Activated CD8-positive, alpha-beta T cell treated with anti-CD3 and anti-CD28 coated beads, Interleukin-2, amount 10 ng/mL, durations not matched to agents 7 days and 5 days (primary cell): ENCODE results near the gene DCAF10. TPM values are rescaled to one million over a fixed set of nuclear protein-coding genes. Genes with fewer than 3 reads are reported as not detected.
"Not testable (repeated sequence)": the region's sequence is repeated elsewhere in the genome, so short reads cannot be mapped to it uniquely, and the experiment has no call there.

Experiments
- ATAC-seq: fragments of 150-1000 bp; cut with Tn5 transposase; one replicate; pipeline ENCODE4 v1.10.0; 2021; ENCODE audit warnings: moderate library complexity
- CTCF ChIA-PET: fragments of 350-600 bp; sonication (Branson Sonifier 250); formaldehyde crosslinking; loops from one replicate; lab custom pipeline; 2021; ENCODE audit warnings: antibody characterized with exemption; lab: Charles Lee
- POLR2A ChIA-PET: fragments of 350-600 bp; sonication (Branson Sonifier 250); formaldehyde crosslinking; loops from one replicate; lab custom pipeline; 2021; ENCODE audit warnings: antibody characterized with exemption; lab: Charles Lee
- DNase-seq: peaks from one replicate; pipeline ENCODE4 v3.0.0-alpha.2; 2020
- H3K27ac Mint-ChIP-seq: one replicate; pipeline ENCODE4 v1.8.0; 2021; ENCODE audit warnings: mild to moderate bottlenecking, mixed read lengths
- H3K27me3 Mint-ChIP-seq: one replicate; pipeline ENCODE4 v1.8.0; 2021; ENCODE audit warnings: low read depth, mixed read lengths
- H3K36me3 Mint-ChIP-seq: one replicate; pipeline ENCODE4 v1.8.0; 2021; ENCODE audit warnings: low read depth, mixed read lengths
- H3K4me1 Mint-ChIP-seq: one replicate; pipeline ENCODE4 v1.8.0; 2021; ENCODE audit warnings: low read depth, mixed read lengths
- H3K4me3 Mint-ChIP-seq: one replicate; pipeline ENCODE4 v1.8.0; 2021; ENCODE audit warnings: mild to moderate bottlenecking, mixed read lengths
- H3K9me3 Mint-ChIP-seq: one replicate; pipeline ENCODE4 v1.8.0; 2022; ENCODE audit warnings: mixed read lengths; ENCODE audit not compliant: insufficient read depth
- total RNA-seq, 2 experiments: library from RNA; stranded (reverse); gene quantifications; one replicate each; pipeline ENCODE4 v1.2.3, GENCODE V29; 2021

The DCAF10 gene
- total RNA-seq, 2 experiments from 2014 or later: 19.7 to 21.2 TPM

DNA sequence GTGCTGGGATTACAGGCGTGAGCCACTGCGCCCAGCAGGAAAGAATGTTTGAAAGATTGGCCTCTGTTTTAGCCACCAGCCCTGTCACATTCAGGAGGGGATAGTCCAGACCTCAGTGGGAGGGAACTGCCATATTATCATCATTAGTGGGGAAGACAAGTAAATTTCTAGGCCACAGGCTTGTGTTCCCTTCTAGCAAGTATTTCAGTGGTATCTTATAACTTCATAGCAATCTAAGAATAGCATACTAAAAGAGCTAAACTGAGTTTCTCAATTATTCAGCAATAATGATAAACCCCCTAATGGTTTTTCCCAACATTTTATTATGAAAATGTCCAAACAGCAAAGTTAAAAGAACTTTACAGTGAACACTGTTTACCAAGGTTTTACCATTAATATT, 73.4 kb downstream of the DCAF10 start:
- DNase-seq (no peak), ATAC-seq (no peak)
- H3K9me3 Mint-ChIP-seq: no peaks in the 10 kb centered on the region
- no peaks in the 10 kb centered on the region for H3K4me1 Mint-ChIP-seq
- no peaks in the 10 kb centered on the region for H3K27me3 Mint-ChIP-seq
- no peak overlapping the region for H3K4me3 Mint-ChIP-seq
- peaks cover 14% of the 10 kb centered on the region for H3K36me3 Mint-ChIP-seq
- POLR2A ChIA-PET: no interaction called here
- CTCF ChIA-PET: no interaction called here
- H3K27ac Mint-ChIP-seq: no peak overlapping the region

DNA sequence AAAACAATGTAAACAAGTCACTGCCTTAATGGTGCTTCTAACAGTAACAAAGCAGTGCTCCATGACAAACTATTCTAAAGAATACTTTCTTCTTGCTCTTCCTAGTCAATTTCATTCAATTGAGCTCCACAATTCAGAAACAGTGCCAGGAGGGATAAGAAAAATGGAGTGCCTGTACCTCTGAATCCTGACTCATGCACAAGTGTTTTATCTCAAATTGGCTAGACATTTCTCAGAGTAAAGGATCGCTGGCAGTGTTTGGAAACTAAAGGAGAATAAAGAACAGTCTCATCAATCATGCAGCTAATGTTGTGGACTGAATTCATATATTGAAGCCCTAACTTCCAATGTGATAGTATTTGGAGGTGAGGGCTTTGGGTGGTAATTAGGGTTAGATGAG, 75.8 kb downstream of the DCAF10 start:
- Mint-ChIP-seq H3K4me1 (no peaks in the 10 kb centered on the region), H3K9me3 (no peaks in the 10 kb centered on the region), H3K27me3 (no peaks in the 10 kb centered on the region), H3K4me3 (no peak overlapping the region), H3K36me3 (peaks cover 24% of the 10 kb centered on the region), H3K27ac (no peak overlapping the region)
- ChIA-PET CTCF (no interaction called here), POLR2A (no interaction called here)
- DNase-seq (no peak), ATAC-seq (no peak)

GRCh38 chr9:37880916-37881479, 80.4 kb downstream of the DCAF10 start:
- H3K27me3 Mint-ChIP-seq: no peaks in the 10 kb centered on the region
- no peak overlapping the region for H3K4me3 Mint-ChIP-seq
- peaks cover 8% of the 10 kb centered on the region for H3K4me1 Mint-ChIP-seq
- CTCF ChIA-PET: no interaction called here
- no peak for ATAC-seq
- POLR2A ChIA-PET: interaction anchor here (0.6 kb wide), 1 partner anchor 379 kb away, joined by 3 read pairs; no protein-coding TSS in a partner anchor
- H3K9me3 Mint-ChIP-seq: no peaks in the 10 kb centered on the region
- no peak overlapping the region for H3K27ac Mint-ChIP-seq
- H3K36me3 Mint-ChIP-seq: peaks cover 38% of the 10 kb centered on the region
- no peak for DNase-seq

GRCh38 chr9:37887977-37888583, 87.5 kb downstream of the DCAF10 start:
- H3K36me3 Mint-ChIP-seq: peaks cover 47% of the 10 kb centered on the region
- H3K27me3 Mint-ChIP-seq, POLR2A ChIA-PET, H3K4me1 Mint-ChIP-seq, DNase-seq, H3K27ac Mint-ChIP-seq, CTCF ChIA-PET, H3K4me3 Mint-ChIP-seq, ATAC-seq, H3K9me3 Mint-ChIP-seq: not testable (repeated sequence)

- no peak overlapping the region for H3K4me3 Mint-ChIP-seq
- no peak overlapping the region for H3K27ac Mint-ChIP-seq
- peaks cover 6% of the 10 kb centered on the region for H3K4me1 Mint-ChIP-seq
- peaks cover 58% of the 10 kb centered on the region for H3K36me3 Mint-ChIP-seq
- ChIA-PET POLR2A (no interaction called here), CTCF (interaction anchor here (1.4 kb wide), 1 partner anchor 12 kb away, joined by 3 read pairs; no protein-coding TSS in a partner anchor)
- H3K27me3 Mint-ChIP-seq: no peaks in the 10 kb centered on the region
- H3K9me3 Mint-ChIP-seq: no peaks in the 10 kb centered on the region
- DNase-seq (no peak), ATAC-seq (no peak)
These were observed 88.9 kb downstream of the DCAF10 start for GRCh38 chr9:37889536-37889935.

DNA sequence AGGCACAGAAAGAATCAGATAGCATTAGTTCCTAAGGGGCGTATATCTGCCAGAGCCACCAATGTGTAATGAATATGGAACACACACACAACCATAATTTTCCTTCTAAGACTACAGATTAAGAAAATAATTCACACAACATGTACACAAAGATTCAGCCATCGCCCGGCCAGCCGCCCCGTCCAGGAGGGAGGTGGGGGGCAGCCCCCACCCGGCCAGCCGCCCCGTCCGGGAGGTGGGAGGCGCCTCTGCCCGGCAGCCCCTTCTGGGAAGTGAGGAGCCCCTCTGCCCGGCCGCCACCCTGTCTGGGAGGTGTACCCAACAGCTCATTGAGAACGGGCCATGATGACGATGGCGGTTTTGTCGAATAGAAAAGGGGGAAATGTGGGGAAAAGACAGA, 90.4 kb downstream of the DCAF10 start:
- CTCF ChIA-PET, DNase-seq, H3K9me3 Mint-ChIP-seq, H3K4me1 Mint-ChIP-seq, H3K4me3 Mint-ChIP-seq, POLR2A ChIA-PET, H3K27ac Mint-ChIP-seq, H3K27me3 Mint-ChIP-seq, ATAC-seq: not testable (repeated sequence)
- peaks cover 56% of the 10 kb centered on the region for H3K36me3 Mint-ChIP-seq

DNA sequence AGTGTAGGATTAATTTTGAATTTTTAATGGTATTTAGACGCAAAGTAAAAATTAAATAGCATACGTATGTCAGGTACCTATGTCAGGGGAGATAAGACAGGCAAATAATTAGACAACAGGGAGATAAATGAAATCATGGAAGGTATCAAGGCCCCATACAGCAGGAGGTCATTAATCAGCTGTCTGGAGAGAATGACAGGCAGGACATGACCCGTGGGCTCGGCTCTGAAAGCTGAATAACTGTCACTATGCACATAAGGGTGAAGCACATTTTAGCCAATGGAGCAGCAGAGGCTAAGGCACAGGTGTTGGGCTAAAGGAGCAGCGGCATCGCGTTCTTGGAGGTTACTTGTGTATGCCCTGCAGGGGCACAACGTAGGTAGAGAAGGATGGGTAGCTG, 91.5 kb downstream of the DCAF10 start:
- ATAC-seq (no peak), DNase-seq (no peak)
- Mint-ChIP-seq H3K9me3 (no peaks in the 10 kb centered on the region), H3K36me3 (peaks cover 61% of the 10 kb centered on the region), H3K27me3 (no peaks in the 10 kb centered on the region), H3K27ac (no peak overlapping the region), H3K4me3 (no peak overlapping the region), H3K4me1 (no peaks in the 10 kb centered on the region)
- CTCF ChIA-PET: interaction anchor here (1.4 kb wide), 1 partner anchor 11 kb away, joined by 7 read pairs; no protein-coding TSS in a partner anchor
- POLR2A ChIA-PET: no interaction called here

- Mint-ChIP-seq H3K9me3 (no peaks in the 10 kb centered on the region), H3K36me3 (peaks cover 41% of the 10 kb centered on the region)
- POLR2A ChIA-PET: no interaction called here
These were observed 97.1 kb downstream of the DCAF10 start for GRCh38 chr9:37897665-37898064.

DNA sequence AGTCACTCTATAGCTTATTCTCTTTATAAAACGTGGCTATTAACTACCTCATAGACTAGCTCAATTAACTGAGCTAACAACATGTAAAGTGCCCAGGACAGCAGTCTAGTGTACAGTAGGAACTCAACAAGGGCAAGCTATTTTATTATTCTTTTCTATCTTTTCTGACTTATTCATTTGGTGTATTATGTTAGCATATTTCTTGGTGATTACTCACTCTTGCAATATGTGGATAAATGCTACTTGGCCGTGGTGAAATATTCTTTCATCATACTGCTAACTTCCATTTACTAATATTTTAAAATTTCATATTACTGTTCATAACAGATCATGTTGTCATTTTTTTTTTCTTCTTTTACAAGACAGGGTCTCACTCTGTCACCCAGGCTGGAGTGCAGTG, 98.4 kb downstream of the DCAF10 start:
- H3K27ac Mint-ChIP-seq: no peak overlapping the region
- ChIA-PET CTCF (interaction anchor here (1.0 kb wide), 1 partner anchor 9 kb away, joined by 3 read pairs; no protein-coding TSS in a partner anchor), POLR2A (interaction anchor here (0.6 to 1.1 kb wide), 2 partner anchors 9 to 39 kb away, joined by 3 read pairs; no protein-coding TSS in a partner anchor)
- no peak overlapping the region for H3K4me3 Mint-ChIP-seq
- ATAC-seq (no peak), DNase-seq (no peak)
- peaks cover 24% of the 10 kb centered on the region for H3K4me1 Mint-ChIP-seq
- peaks cover 31% of the 10 kb centered on the region for H3K36me3 Mint-ChIP-seq
- H3K27me3 Mint-ChIP-seq: no peaks in the 10 kb centered on the region
- H3K9me3 Mint-ChIP-seq: no peaks in the 10 kb centered on the region

More at GRCh38 chr9:37897665-37898064, 97.1 kb downstream of the DCAF10 start:
- no peaks in the 10 kb centered on the region for H3K27me3 Mint-ChIP-seq
- ATAC-seq: no peak
- CTCF ChIA-PET: interaction anchor here (1.0 kb wide), 1 partner anchor 16 kb away, joined by 3 read pairs; no protein-coding TSS in a partner anchor
- H3K4me3 Mint-ChIP-seq: no peak overlapping the region
- peaks cover 20% of the 10 kb centered on the region for H3K4me1 Mint-ChIP-seq
- DNase-seq: no peak
- no peak overlapping the region for H3K27ac Mint-ChIP-seq

DNA sequence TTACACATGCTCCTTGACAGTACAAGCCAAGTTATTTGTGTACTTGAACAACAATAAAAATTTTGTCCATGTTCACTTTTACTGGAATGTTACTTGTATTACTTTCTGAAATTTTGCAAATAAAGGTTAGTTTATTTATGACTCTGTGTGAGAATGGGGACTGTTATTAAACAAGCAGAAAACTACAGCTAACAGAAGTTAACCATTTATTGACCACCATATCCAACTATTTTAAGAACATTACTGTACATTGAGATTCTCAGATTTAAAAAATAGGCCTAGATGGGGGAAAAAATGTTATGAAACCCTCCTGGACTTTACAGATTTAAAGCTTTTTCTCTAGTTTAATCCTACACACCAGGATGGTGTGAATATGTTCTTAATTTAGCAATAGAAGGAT, 101.5 kb downstream of the DCAF10 start:
- H3K27me3 Mint-ChIP-seq: no peaks in the 10 kb centered on the region
- no peak overlapping the region for H3K27ac Mint-ChIP-seq
- no peak for ATAC-seq
- no peaks in the 10 kb centered on the region for H3K9me3 Mint-ChIP-seq
- ChIA-PET POLR2A (interaction anchor here (0.5 kb wide), 1 partner anchor 76 kb away, joined by 3 read pairs; no protein-coding TSS in a partner anchor), CTCF (interaction anchor here (1.0 to 2.9 kb wide), 6 partner anchors 12 to 310 kb away, joined by 3 to 14 read pairs (median 4); partner anchors contain the start of gene TOMM5)
- peaks cover 36% of the 10 kb centered on the region for H3K4me1 Mint-ChIP-seq
- DNase-seq: no peak
- H3K36me3 Mint-ChIP-seq: peaks cover 13% of the 10 kb centered on the region
- H3K4me3 Mint-ChIP-seq: no peak overlapping the region

DNA sequence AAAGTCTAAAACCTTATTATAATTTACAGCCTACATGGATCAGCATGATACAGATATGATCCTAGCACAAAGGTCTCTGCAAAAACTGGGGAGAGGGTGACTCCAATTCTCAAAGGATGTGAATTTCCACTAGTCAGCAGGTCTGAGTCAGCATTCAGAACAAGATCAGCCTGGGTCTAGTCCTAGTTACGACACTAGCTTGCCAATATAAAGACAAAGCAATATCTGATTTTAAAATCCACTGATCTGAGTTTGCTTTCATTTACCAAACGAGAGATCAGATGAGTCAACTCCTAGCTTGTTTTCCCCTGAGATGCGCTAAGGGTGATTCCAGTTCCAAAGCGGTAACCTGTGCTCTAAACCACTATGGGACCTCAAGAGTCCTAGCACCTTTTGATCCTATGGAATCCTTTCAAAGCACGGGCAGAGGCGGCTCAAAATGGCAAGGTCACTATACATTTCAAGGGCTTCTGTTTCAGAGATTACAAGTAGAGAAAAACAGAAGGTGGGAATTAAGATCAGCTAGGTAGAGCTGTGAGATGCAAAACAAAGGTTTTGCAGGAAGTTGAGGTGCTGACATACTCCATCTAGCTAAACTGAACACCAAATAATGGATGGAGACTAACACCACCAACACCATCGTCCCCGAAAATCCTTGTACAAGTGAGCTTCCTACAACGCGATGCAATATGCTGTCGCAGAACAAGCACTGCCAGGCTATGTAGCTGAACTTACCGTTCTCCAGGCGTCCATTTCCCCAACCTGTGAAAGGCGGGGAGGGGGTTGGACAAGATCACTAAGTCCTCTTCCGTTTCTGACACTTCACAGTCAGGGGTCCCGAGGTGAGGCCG, 102.4 kb downstream of the DCAF10 start:
- Mint-ChIP-seq H3K4me1 (peaks cover 32% of the 10 kb centered on the region), H3K27ac (peak overlapping the region; percentile 92), H3K4me3 (peak overlapping the region; percentile 87), H3K9me3 (no peaks in the 10 kb centered on the region), H3K27me3 (no peaks in the 10 kb centered on the region), H3K36me3 (peaks cover 8% of the 10 kb centered on the region)
- DNase-seq (no peak), ATAC-seq (peak; percentile 7)
- ChIA-PET POLR2A (interaction anchor here (0.5 to 1.4 kb wide), 4 partner anchors 77 to 311 kb away, joined by 3 to 6 read pairs (median 3); partner anchors contain the start of gene EXOSC3), CTCF (interaction anchor here (1.3 to 2.9 kb wide), 9 partner anchors 10 to 311 kb away, joined by 3 to 14 read pairs (median 4); partner anchors contain the start of genes EXOSC3 and TOMM5)
